Right lobe of liver (tissue), 4 donors: ENCODE measurements around the gene CCT5.

Experiments used
- CTCF ChIP-seq, 4 donors: fragments of 200-600 bp in 3 of 4; fragments of 450-650 bp in 1 of 4; IDR thresholded peaks; one replicate each; pipeline versions ENCODE4 v1.5.1 to v1.8.0; 2016 to 2022; ENCODE audit warnings: antibody characterized with exemption in 4 of 4, mild to moderate bottlenecking in 2 of 4
- POLR2A ChIP-seq: fragments of 450-650 bp; IDR thresholded peaks from one replicate; pipeline ENCODE4 v1.6.1; 2017; ENCODE audit warnings: antibody characterized with exemption, mild to moderate bottlenecking
- donor health status: DM: no; HTN: no; CAD: no.
- donor health status: DM: no; HTN: no; CAD: no.
- donor health status: DM: no; HTN: yes; CAD: no.

GRCh38 chr5:10233505-10233904 is 16.6 kb upstream of the CCT5 start:
- TF ChIP-seq CTCF (IDR thresholded peaks at IDR 0.05) (peak in 1 of 4 donors; percentile 15), POLR2A (no peak)
